Measurements from ENCODE around the gene COL10A1. TPM values are rescaled to one million over a fixed set of nuclear protein-coding genes. Genes with fewer than 3 reads are reported as not detected.

The COL10A1 gene
- total RNA-seq, 1 donor from 2014 or later: 0.05 TPM

GRCh38 chr6:116144605-116145004 lies 18.7 kb upstream of the COL10A1 start:
- TF ChIP-seq, protein P1, sequence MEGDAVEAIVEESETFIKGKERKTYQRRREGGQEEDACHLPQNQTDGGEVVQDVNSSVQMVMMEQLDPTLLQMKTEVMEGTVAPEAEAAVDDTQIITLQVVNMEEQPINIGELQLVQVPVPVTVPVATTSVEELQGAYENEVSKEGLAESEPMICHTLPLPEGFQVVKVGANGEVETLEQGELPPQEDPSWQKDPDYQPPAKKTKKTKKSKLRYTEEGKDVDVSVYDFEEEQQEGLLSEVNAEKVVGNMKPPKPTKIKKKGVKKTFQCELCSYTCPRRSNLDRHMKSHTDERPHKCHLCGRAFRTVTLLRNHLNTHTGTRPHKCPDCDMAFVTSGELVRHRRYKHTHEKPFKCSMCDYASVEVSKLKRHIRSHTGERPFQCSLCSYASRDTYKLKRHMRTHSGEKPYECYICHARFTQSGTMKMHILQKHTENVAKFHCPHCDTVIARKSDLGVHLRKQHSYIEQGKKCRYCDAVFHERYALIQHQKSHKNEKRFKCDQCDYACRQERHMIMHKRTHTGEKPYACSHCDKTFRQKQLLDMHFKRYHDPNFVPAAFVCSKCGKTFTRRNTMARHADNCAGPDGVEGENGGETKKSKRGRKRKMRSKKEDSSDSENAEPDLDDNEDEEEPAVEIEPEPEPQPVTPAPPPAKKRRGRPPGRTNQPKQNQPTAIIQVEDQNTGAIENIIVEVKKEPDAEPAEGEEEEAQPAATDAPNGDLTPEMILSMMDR (IDR thresholded peaks at IDR 0.05; ENCODE audit: borderline replicate concordance): no peak
- Histone ChIP-seq H3K27me3 (ENCODE audit: low read depth) (no peaks in the 10 kb centered on the region), H3K27ac (replicated peaks) (no peak overlapping the region), H3K36me3 (no peaks in the 10 kb centered on the region), H3K9me3 (replicated peaks) (no peaks in the 10 kb centered on the region), H3K4me1 (peaks cover 29% of the 10 kb centered on the region), H3K4me3 (no peak overlapping the region)
- intact Hi-C loops (cut with micrococcal nuclease): no loop called here
- DNase-seq: no peak

GRCh38 chr6:116139917-116140316 lies 14.0 kb upstream of the COL10A1 start:
- Histone ChIP-seq H3K27ac (replicated peaks) (no peak overlapping the region), H3K9me3 (replicated peaks) (no peaks in the 10 kb centered on the region), H3K4me3 (no peak overlapping the region), H3K4me1 (peaks cover 15% of the 10 kb centered on the region), H3K36me3 (no peaks in the 10 kb centered on the region), H3K27me3 (ENCODE audit: low read depth) (no peaks in the 10 kb centered on the region)
- TF ChIP-seq, protein P1 (IDR thresholded peaks at IDR 0.05; ENCODE audit: borderline replicate concordance): no peak
- no peak for DNase-seq
- intact Hi-C loops (cut with micrococcal nuclease): no loop called here

GRCh38 chr6:116136933-116137340 lies 11.0 kb upstream of the COL10A1 start:
- no peak overlapping the region for H3K4me3 ChIP-seq
- H3K4me1 ChIP-seq: no peaks in the 10 kb centered on the region
- no peaks in the 10 kb centered on the region for H3K36me3 ChIP-seq
- no peaks in the 10 kb centered on the region for H3K9me3 ChIP-seq (replicated peaks)
- TF ChIP-seq, protein P1 (IDR thresholded peaks at IDR 0.05; ENCODE audit: borderline replicate concordance): no peak
- H3K27ac ChIP-seq (replicated peaks): no peak overlapping the region
- DNase-seq: no peak
- intact Hi-C loops (cut with micrococcal nuclease): no loop called here
- H3K27me3 ChIP-seq (ENCODE audit: low read depth): no peaks in the 10 kb centered on the region

GRCh38 chr6:116136373-116136772 lies 10.4 kb upstream of the COL10A1 start:
- H3K4me3 ChIP-seq: no peak overlapping the region
- no peaks in the 10 kb centered on the region for H3K4me1 ChIP-seq
- TF ChIP-seq, protein P1 (IDR thresholded peaks at IDR 0.05; ENCODE audit: borderline replicate concordance): no peak
- DNase-seq: no peak
- H3K27me3 ChIP-seq (ENCODE audit: low read depth): no peaks in the 10 kb centered on the region
- no peak overlapping the region for H3K27ac ChIP-seq (replicated peaks)
- intact Hi-C loops (cut with micrococcal nuclease): no loop called here
- H3K9me3 ChIP-seq (replicated peaks): no peaks in the 10 kb centered on the region
- no peaks in the 10 kb centered on the region for H3K36me3 ChIP-seq

DNA sequence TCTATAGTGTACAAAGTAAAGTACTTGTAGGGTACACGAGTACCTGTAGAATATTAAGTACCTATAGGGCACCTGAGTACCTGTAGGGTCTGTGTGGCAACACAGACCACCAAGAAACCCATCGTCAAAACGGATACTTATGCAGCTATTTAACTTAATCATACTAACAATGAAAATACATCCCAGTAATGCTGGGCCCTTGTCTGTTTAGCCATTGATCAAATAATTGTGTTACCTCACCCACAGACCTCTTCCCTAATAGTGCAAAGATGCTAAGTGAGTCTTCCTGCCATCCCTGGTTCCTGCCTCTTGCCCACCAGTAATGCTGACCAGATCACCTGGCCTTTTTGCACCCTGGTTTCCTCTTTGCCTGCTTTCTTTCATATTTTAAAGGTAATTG lies 7.5 kb upstream of the COL10A1 start:
- intact Hi-C loops (cut with micrococcal nuclease): no loop called here
- Histone ChIP-seq H3K9me3 (replicated peaks) (no peaks in the 10 kb centered on the region), H3K4me3 (no peak overlapping the region), H3K4me1 (peaks cover 2% of the 10 kb centered on the region), H3K27ac (replicated peaks) (no peak overlapping the region), H3K27me3 (ENCODE audit: low read depth) (no peaks in the 10 kb centered on the region), H3K36me3 (no peaks in the 10 kb centered on the region)
- no peak for DNase-seq
- TF ChIP-seq, protein P1 (IDR thresholded peaks at IDR 0.05; ENCODE audit: borderline replicate concordance): no peak
